Naive B cell (primary cell): ENCODE data around the gene LURAP1L. TPM values are rescaled to one million over a fixed set of nuclear protein-coding genes. Genes with fewer than 3 reads are reported as not detected.

Source experiments
- ATAC-seq, 2 donors: fragments of 150-1000 bp; cut with Tn5 transposase; 2 replicates each; pipeline ENCODE4 v1.10.0; 2021; ENCODE audit warnings: low read depth in 2 of 2, mild to moderate bottlenecking in 2 of 2, moderate library complexity in 2 of 2
- DNase-seq: peaks from one replicate; pipeline ENCODE4 v3.0.0; 2022
- H3K27ac Mint-ChIP-seq, 6 donors: one replicate each; pipeline ENCODE4 v1.8.0; 2020 to 2022; ENCODE audit warnings: mild to moderate bottlenecking in 6 of 6, mixed read lengths in 6 of 6, moderate library complexity in 5 of 6, inconsistent platforms in 2 of 6
- H3K27me3 Mint-ChIP-seq, 3 donors: one replicate each; pipeline ENCODE4 v1.8.0; 2021 to 2022; ENCODE audit warnings: mixed read lengths in 3 of 3, mild to moderate bottlenecking in 1 of 3
- H3K36me3 Mint-ChIP-seq, 2 donors: one replicate each; pipeline ENCODE4 v1.8.0; 2020 to 2022; ENCODE audit warnings: mixed read lengths in 2 of 2, inconsistent platforms in 1 of 2, mild to moderate bottlenecking in 1 of 2
- H3K4me1 Mint-ChIP-seq, 3 donors: one replicate each; pipeline ENCODE4 v1.8.0; 2020 to 2022; ENCODE audit warnings: mixed read lengths in 3 of 3, inconsistent platforms in 1 of 3, mild to moderate bottlenecking in 1 of 3, moderate library complexity in 1 of 3
- H3K4me3 Mint-ChIP-seq, 8 donors: one replicate each; pipeline ENCODE4 v1.8.0; 2020 to 2022; ENCODE audit warnings: mild to moderate bottlenecking in 8 of 8, mixed read lengths in 8 of 8, moderate library complexity in 8 of 8, inconsistent platforms in 2 of 8
- H3K9me3 Mint-ChIP-seq, 7 donors: one replicate each; pipeline ENCODE4 v1.8.0; 2020 to 2022; ENCODE audit warnings: mixed read lengths in 7 of 7, mild to moderate bottlenecking in 5 of 7, inconsistent platforms in 2 of 7, moderate library complexity in 1 of 7
- polyA plus RNA-seq, 6 donors: library from polyadenylated mRNA; unstranded; fragments of 300-500 nt; fragmentation: Illumina TruSeq; gene quantifications; one replicate each; pipeline ENCODE4 v1.2.3, GENCODE V29; 2021; ENCODE audit warnings: low read depth in 6 of 6

The LURAP1L gene
- polyA plus RNA-seq, 6 donors from 2014 or later = not detected

GRCh38 chr9:12783767-12784460, 9.1 kb downstream of the LURAP1L start:
- Mint-ChIP-seq H3K4me1 (no peaks in the 10 kb centered on the region), H3K27me3 (peaks cover 0 to 3% (median 0%) of the 10 kb centered on the region in 3 donors), H3K27ac (no peak overlapping the region), H3K36me3 (no peaks in the 10 kb centered on the region), H3K4me3 (no peak overlapping the region), H3K9me3 (peaks cover 0 to 15% (median 4%) of the 10 kb centered on the region in 7 donors)
- DNase-seq (no peak), ATAC-seq (no peak)

- Mint-ChIP-seq H3K27ac (no peak overlapping the region), H3K4me1 (no peaks in the 10 kb centered on the region), H3K4me3 (no peak overlapping the region), H3K9me3 (peaks cover 0 to 15% (median 4%) of the 10 kb centered on the region in 7 donors), H3K36me3 (no peaks in the 10 kb centered on the region), H3K27me3 (peaks cover 0 to 3% (median 0%) of the 10 kb centered on the region in 3 donors)
- no peak for ATAC-seq
- DNase-seq = no peak
These were observed 9.8 kb downstream of the LURAP1L start for GRCh38 chr9:12784461-12785259.

GRCh38 chr9:12785260-12785770, 10.5 kb downstream of the LURAP1L start:
- Mint-ChIP-seq H3K27me3 (no peaks in the 10 kb centered on the region), H3K9me3 (peaks cover 0 to 15% (median 4%) of the 10 kb centered on the region in 7 donors), H3K4me3 (no peak overlapping the region), H3K27ac (no peak overlapping the region), H3K4me1 (no peaks in the 10 kb centered on the region), H3K36me3 (no peaks in the 10 kb centered on the region)
- ATAC-seq (no peak), DNase-seq (no peak)

GRCh38 chr9:12785941-12786340, 11.1 kb downstream of the LURAP1L start:
- Mint-ChIP-seq H3K27me3 (no peaks in the 10 kb centered on the region), H3K4me3 (no peak overlapping the region), H3K27ac (no peak overlapping the region), H3K36me3 (no peaks in the 10 kb centered on the region), H3K4me1 (no peaks in the 10 kb centered on the region), H3K9me3 (peaks cover 0 to 15% (median 4%) of the 10 kb centered on the region in 7 donors)
- DNase-seq (no peak), ATAC-seq (no peak)

GRCh38 chr9:12790001-12790400, 15.2 kb downstream of the LURAP1L start:
- Mint-ChIP-seq H3K9me3 (peaks cover 0 to 7% (median 2%) of the 10 kb centered on the region in 7 donors), H3K27me3 (no peaks in the 10 kb centered on the region), H3K27ac (no peak overlapping the region), H3K4me3 (no peak overlapping the region), H3K4me1 (no peaks in the 10 kb centered on the region), H3K36me3 (no peaks in the 10 kb centered on the region)
- DNase-seq = no peak
- no peak for ATAC-seq

- ATAC-seq (no peak), DNase-seq (no peak)
- H3K27me3 Mint-ChIP-seq = no peaks in the 10 kb centered on the region
- H3K9me3 Mint-ChIP-seq = peaks cover 0 to 5% (median 0%) of the 10 kb centered on the region in 7 donors
- H3K36me3 Mint-ChIP-seq = no peaks in the 10 kb centered on the region
- no peak overlapping the region for H3K27ac Mint-ChIP-seq
- no peak overlapping the region for H3K4me3 Mint-ChIP-seq
- H3K4me1 Mint-ChIP-seq = no peaks in the 10 kb centered on the region
These were observed 16.1 kb downstream of the LURAP1L start for GRCh38 chr9:12790883-12791282.

- H3K27me3 Mint-ChIP-seq = no peaks in the 10 kb centered on the region
- DNase-seq = no peak
- H3K36me3 Mint-ChIP-seq = no peaks in the 10 kb centered on the region
- H3K27ac Mint-ChIP-seq = no peak overlapping the region
- no peak for ATAC-seq
- H3K4me1 Mint-ChIP-seq = no peaks in the 10 kb centered on the region
- H3K9me3 Mint-ChIP-seq = peaks cover 0 to 4% (median 0%) of the 10 kb centered on the region in 7 donors
- no peak overlapping the region for H3K4me3 Mint-ChIP-seq
These were observed 19.4 kb downstream of the LURAP1L start for GRCh38 chr9:12794101-12794799.

GRCh38 chr9:12796601-12797000, 21.8 kb downstream of the LURAP1L start:
- no peak overlapping the region for H3K4me3 Mint-ChIP-seq
- H3K27ac Mint-ChIP-seq = no peak overlapping the region
- DNase-seq (no peak), ATAC-seq (no peak)
- no peaks in the 10 kb centered on the region for H3K4me1 Mint-ChIP-seq
- no peaks in the 10 kb centered on the region for H3K27me3 Mint-ChIP-seq
- H3K9me3 Mint-ChIP-seq = peaks cover 0 to 2% (median 0%) of the 10 kb centered on the region in 7 donors
- no peaks in the 10 kb centered on the region for H3K36me3 Mint-ChIP-seq

- no peaks in the 10 kb centered on the region for H3K27me3 Mint-ChIP-seq
- no peak overlapping the region for H3K27ac Mint-ChIP-seq
- H3K36me3 Mint-ChIP-seq = no peaks in the 10 kb centered on the region
- ATAC-seq (no peak), DNase-seq (no peak)
- H3K4me1 Mint-ChIP-seq = no peaks in the 10 kb centered on the region
- H3K9me3 Mint-ChIP-seq = peaks cover 0 to 2% (median 0%) of the 10 kb centered on the region in 7 donors
- no peak overlapping the region for H3K4me3 Mint-ChIP-seq
These were observed 22.2 kb downstream of the LURAP1L start for GRCh38 chr9:12797037-12797436.

- H3K27ac Mint-ChIP-seq = no peak overlapping the region
- H3K4me1 Mint-ChIP-seq = no peaks in the 10 kb centered on the region
- H3K4me3 Mint-ChIP-seq = no peak overlapping the region
- H3K36me3 Mint-ChIP-seq = no peaks in the 10 kb centered on the region
- peaks cover 0 to 3% (median 2%) of the 10 kb centered on the region in 7 donors for H3K9me3 Mint-ChIP-seq
- ATAC-seq = no peak
- no peaks in the 10 kb centered on the region for H3K27me3 Mint-ChIP-seq
- DNase-seq = no peak
These were observed 23.4 kb downstream of the LURAP1L start for GRCh38 chr9:12798066-12798770.

GRCh38 chr9:12801187-12801586, 26.4 kb downstream of the LURAP1L start:
- Mint-ChIP-seq H3K4me1 (no peaks in the 10 kb centered on the region), H3K9me3 (peaks cover 0 to 3% (median 2%) of the 10 kb centered on the region in 7 donors), H3K27me3 (no peaks in the 10 kb centered on the region), H3K36me3 (no peaks in the 10 kb centered on the region), H3K27ac (no peak overlapping the region), H3K4me3 (no peak overlapping the region)
- no peak for DNase-seq
- no peak for ATAC-seq

GRCh38 chr9:12801663-12802062, 26.8 kb downstream of the LURAP1L start:
- no peaks in the 10 kb centered on the region for H3K27me3 Mint-ChIP-seq
- H3K4me1 Mint-ChIP-seq = no peaks in the 10 kb centered on the region
- DNase-seq (no peak), ATAC-seq (no peak)
- peaks cover 0 to 3% (median 2%) of the 10 kb centered on the region in 7 donors for H3K9me3 Mint-ChIP-seq
- no peak overlapping the region for H3K4me3 Mint-ChIP-seq
- H3K36me3 Mint-ChIP-seq = no peaks in the 10 kb centered on the region
- no peak overlapping the region for H3K27ac Mint-ChIP-seq

- Mint-ChIP-seq H3K27ac (no peak overlapping the region), H3K27me3 (no peaks in the 10 kb centered on the region), H3K36me3 (no peaks in the 10 kb centered on the region), H3K4me3 (no peak overlapping the region), H3K9me3 (peaks cover 0 to 3% (median under 1%) of the 10 kb centered on the region in 7 donors), H3K4me1 (no peaks in the 10 kb centered on the region)
- DNase-seq (no peak), ATAC-seq (no peak)
These were observed 27.3 kb downstream of the LURAP1L start for GRCh38 chr9:12802093-12802492.
